H1 (cell line): ENCODE measurements around the gene BPI. TPM values are rescaled to one million over a fixed set of nuclear protein-coding genes. Genes with fewer than 3 reads are reported as not detected.

Source experiments
- CHD7 ChIP-seq: fragments of 300-600 bp; sonication (generic); IDR thresholded peaks from 2 replicates; pipeline ENCODE4 v1.7.1; 2012; ENCODE audit warnings: low read length, moderate library complexity, mild to moderate bottlenecking, inconsistent platforms; ENCODE audit not compliant: insufficient replicate concordance
- E2F6 ChIP-seq: IDR thresholded peaks from 2 replicates; pipeline ENCODE4 v1.6.1; 2012; ENCODE audit warnings: inconsistent platforms
- NANOG ChIP-seq: IDR thresholded peaks from 2 replicates; pipeline ENCODE4 v1.6.1; 2011; ENCODE audit warnings: low read length, low read depth, mild to moderate bottlenecking, inconsistent platforms; ENCODE audit not compliant: insufficient read depth, poor library complexity, severe bottlenecking
- RFX5 ChIP-seq: IDR thresholded peaks from 2 replicates; pipeline ENCODE4 v1.6.1; 2011; ENCODE audit warnings: low read depth, low read length, improper control_type of control experiment, borderline replicate concordance
- RXRA ChIP-seq: IDR thresholded peaks from 2 replicates; pipeline ENCODE4 v1.6.1; 2011; ENCODE audit warnings: low read depth, mild to moderate bottlenecking, low read length, moderate library complexity; ENCODE audit not compliant: insufficient read depth
- SIX5 ChIP-seq: IDR thresholded peaks from 2 replicates; pipeline ENCODE4 v1.6.1; 2011; ENCODE audit warnings: mild to moderate bottlenecking, low read depth, low read length
- SRF ChIP-seq: IDR thresholded peaks from 2 replicates; pipeline ENCODE4 v1.6.1; 2011; ENCODE audit warnings: mild to moderate bottlenecking, low read depth, low read length, moderate library complexity
- polyA plus RNA-seq, 7 experiments: library from polyadenylated mRNA; depleted of rRNA in 3 of 7; stranded (reverse) in 5 of 7; unstranded in 2 of 7; fragments of >200 nt in 5 of 7; fragments of 200-250 nt in 2 of 7; gene quantifications; 1 replicate in 5 of 7; 2 replicates in 1 of 7; 4 replicates in 1 of 7; pipeline versions ENCODE4 v1.2.1 to v1.2.3, GENCODE V29; 2011 to 2013; ENCODE audit warnings: missing spikeins in 2 of 7, mixed read lengths in 2 of 7
- total RNA-seq: library from RNA; stranded (reverse); fragmentation: NEBNext Ultra II Directional; extraction: Animal tissue kit (Norgen Biotek cat#: 25700); gene quantifications from 2 replicates; pipeline ENCODE4 v1.2.1, GENCODE V29; 2021

BPI gene
- total and polyA plus RNA-seq, 2 of the 8 experiments (the other 6 are each of a cell fraction or from before 2014, with no cell fraction given), result not detected

GRCh38 chr20:38270869-38271605, 32.9 kb upstream of the BPI start (continued):
- no peak for TF ChIP-seq CHD7
- no peak for TF ChIP-seq SIX5
- no peak for TF ChIP-seq RXRA
- no peak for TF ChIP-seq SRF
- TF ChIP-seq RFX5, result no peak
- TF ChIP-seq NANOG, result no peak
- TF ChIP-seq E2F6, result no peak
